NCI-H2081 (cell line): ENCODE data around the gene AIMP2.
"Not testable (repeated sequence)": the region's sequence is repeated elsewhere in the genome, so short reads cannot be mapped to it uniquely, and the experiment has no call there.

ENCODE experiments used
- DNase-seq, 2 experiments: peaks; one replicate each; lab custom pipeline; 2025; lab: John Stamatoyannopoulos, UW

Gene AIMP2

GRCh38 chr7:6026011-6026819 is 17.1 kb downstream of the AIMP2 start:
- DNase-seq = peak; percentile 82 to 94

GRCh38 chr7:6026820-6027311 is 17.8 kb downstream of the AIMP2 start:
- DNase-seq = no peak

- DNase-seq = no peak
These were observed 18.8 kb downstream of the AIMP2 start for GRCh38 chr7:6027806-6028365.

- DNase-seq = no peak
These were observed 19.5 kb downstream of the AIMP2 start for GRCh38 chr7:6028563-6028962.

GRCh38 chr7:6030988-6031387 is 21.9 kb downstream of the AIMP2 start, which contains the start of gene ANKRD61:
ANKRD61 (plus strand) TSS chr7:6031376; CDS start chr7:6031376, 0 bp downstream.
- no peak for DNase-seq

GRCh38 chr7:6031567-6031966 is 22.5 kb downstream of the AIMP2 start:
- DNase-seq = no peak

GRCh38 chr7:6032167-6032566 is 23.1 kb downstream of the AIMP2 start:
- no peak for DNase-seq

GRCh38 chr7:6032641-6033040 is 23.6 kb downstream of the AIMP2 start:
- no peak for DNase-seq

GRCh38 chr7:6035165-6035564 is 26.1 kb downstream of the AIMP2 start:
- no peak for DNase-seq

- no peak for DNase-seq
These were observed 26.6 kb downstream of the AIMP2 start for GRCh38 chr7:6035686-6036085.

- no peak for DNase-seq
These were observed 40.7 kb downstream of the AIMP2 start for GRCh38 chr7:6049780-6050179.

GRCh38 chr7:6051185-6051584 is 42.1 kb downstream of the AIMP2 start:
- not testable (repeated sequence) for DNase-seq

- no peak for DNase-seq
These were observed 47.5 kb downstream of the AIMP2 start for GRCh38 chr7:6056616-6057015.

GRCh38 chr7:6057316-6058129 is 48.5 kb downstream of the AIMP2 start:
- DNase-seq = no peak

GRCh38 chr7:6059941-6060340 is 50.9 kb downstream of the AIMP2 start:
- not testable (repeated sequence) for DNase-seq

GRCh38 chr7:6071406-6071805 is 62.3 kb downstream of the AIMP2 start:
- no peak for DNase-seq
